RKO (cell line): Measurements from ENCODE around the gene BABAM2.
"Not testable (repeated sequence)": the region's sequence is repeated elsewhere in the genome, so short reads cannot be mapped to it uniquely, and the experiment has no call there.

ENCODE experiments used
- DNase-seq: peaks from one replicate; pipeline ENCODE4 v3.0.0-alpha.2; 2016; ENCODE audit warnings: low spot score

The BABAM2 gene

GRCh38 chr2:28332696-28333095 is 442.2 kb downstream of the BABAM2 start:
- no peak for DNase-seq

GRCh38 chr2:28333606-28334526 is 443.3 kb downstream of the BABAM2 start:
- no peak for DNase-seq

GRCh38 chr2:28334527-28334894 is 444.0 kb downstream of the BABAM2 start:
- no peak for DNase-seq

GRCh38 chr2:28335265-28335664 is 444.7 kb downstream of the BABAM2 start:
- not testable (repeated sequence) for DNase-seq

- DNase-seq: no peak
Measured at GRCh38 chr2:28335666-28336065, 445.1 kb downstream of the BABAM2 start.

- no peak for DNase-seq
Measured at GRCh38 chr2:28336264-28336980, 445.9 kb downstream of the BABAM2 start.

GRCh38 chr2:28336982-28337627 is 446.6 kb downstream of the BABAM2 start:
- no peak for DNase-seq

- DNase-seq: no peak
Measured at GRCh38 chr2:28338046-28338817, 447.7 kb downstream of the BABAM2 start.

- no peak for DNase-seq
Measured at GRCh38 chr2:28338831-28339321, 448.3 kb downstream of the BABAM2 start.

GRCh38 chr2:28339516-28340175 is 449.1 kb downstream of the BABAM2 start:
- DNase-seq: no peak

- no peak for DNase-seq
Measured at GRCh38 chr2:28340312-28341202, 450.0 kb downstream of the BABAM2 start.

GRCh38 chr2:28341208-28341891 is 450.8 kb downstream of the BABAM2 start:
- no peak for DNase-seq

- DNase-seq: no peak
Measured at GRCh38 chr2:28342081-28342967, 451.8 kb downstream of the BABAM2 start.

GRCh38 chr2:28343184-28343942 is 452.8 kb downstream of the BABAM2 start:
- no peak for DNase-seq

GRCh38 chr2:28343971-28344715 is 453.6 kb downstream of the BABAM2 start:
- DNase-seq: no peak

GRCh38 chr2:28344756-28345373 is 454.3 kb downstream of the BABAM2 start:
- no peak for DNase-seq

- no peak for DNase-seq
Measured at GRCh38 chr2:28345619-28346018, 455.1 kb downstream of the BABAM2 start.
